ENCODE measurements around the gene GAA.

Gene GAA

GRCh38 chr17:80101011-80101945 lies at the start of gene GAA:
GAA (plus strand) TSS chr17:80101581; CDS start chr17:80104587, 3,006 bp downstream.
- peak; percentile 82 for DNase-seq

GRCh38 chr17:80051681-80052080 lies 49.7 kb upstream of the GAA start:
- DNase-seq: no peak

- no peak for DNase-seq
Observed at GRCh38 chr17:80053102-80053501, 48.3 kb upstream of the GAA start.

GRCh38 chr17:80055597-80055996 lies 45.8 kb upstream of the GAA start:
- no peak for DNase-seq

- no peak for DNase-seq
Observed at GRCh38 chr17:80058311-80058955, 42.9 kb upstream of the GAA start.

GRCh38 chr17:80060644-80061043 lies 40.7 kb upstream of the GAA start:
- DNase-seq: no peak

GRCh38 chr17:80061421-80061820 lies 40.0 kb upstream of the GAA start:
- no peak for DNase-seq

GRCh38 chr17:80063830-80064585 lies 37.4 kb upstream of the GAA start:
- peak; percentile 60 for DNase-seq

GRCh38 chr17:80064696-80065095 lies 36.7 kb upstream of the GAA start:
- DNase-seq: no peak

GRCh38 chr17:80065478-80066170 lies 35.8 kb upstream of the GAA start:
- DNase-seq: no peak

- no peak for DNase-seq
Observed at GRCh38 chr17:80067393-80067986, 33.9 kb upstream of the GAA start.

- peak; percentile 55 for DNase-seq
Observed at GRCh38 chr17:80068301-80069222, 32.8 kb upstream of the GAA start.

- DNase-seq: no peak
Observed at GRCh38 chr17:80070375-80071115, 30.8 kb upstream of the GAA start.

- peak; percentile 40 for DNase-seq
Observed at GRCh38 chr17:80071116-80071841, 30.1 kb upstream of the GAA start.

GRCh38 chr17:80072410-80072809 lies 29.0 kb upstream of the GAA start:
- no peak for DNase-seq

- DNase-seq: peak; percentile 32
Observed at GRCh38 chr17:80080081-80080480, 21.3 kb upstream of the GAA start.

GRCh38 chr17:80081596-80081995 lies 19.8 kb upstream of the GAA start:
- no peak for DNase-seq

- DNase-seq: peak; percentile 67
Observed at GRCh38 chr17:80082403-80083135, 18.8 kb upstream of the GAA start.

GRCh38 chr17:80083136-80083661 lies 18.2 kb upstream of the GAA start:
- no peak for DNase-seq

Data from EL (cell line).